ENCODE measurements around the gene CD34.

- TF ChIP-seq POLR2AphosphoS5 (IDR thresholded peaks at IDR 0.05; ENCODE audit: low read depth, low read length) (no peak), POLR2A (IDR thresholded peaks at IDR 0.05; ENCODE audit: low read depth, low read length) (no peak), SPI1 (IDR thresholded peaks at IDR 0.05; ENCODE audit: low read depth, low read length) (no peak), TAF1 (IDR thresholded peaks at IDR 0.05; ENCODE audit: low read depth, low read length) (no peak), POU2F2 (IDR thresholded peaks at IDR 0.05; ENCODE audit: low read depth, low read length) (no peak)
Measured at GRCh38 chr1:207888652-207889051, 22.3 kb downstream of the CD34 start.
